ENCODE data around the gene ACO2.
"Not testable (repeated sequence)": the region's sequence is repeated elsewhere in the genome, so short reads cannot be mapped to it uniquely, and the experiment has no call there.

Gene ACO2

DNA sequence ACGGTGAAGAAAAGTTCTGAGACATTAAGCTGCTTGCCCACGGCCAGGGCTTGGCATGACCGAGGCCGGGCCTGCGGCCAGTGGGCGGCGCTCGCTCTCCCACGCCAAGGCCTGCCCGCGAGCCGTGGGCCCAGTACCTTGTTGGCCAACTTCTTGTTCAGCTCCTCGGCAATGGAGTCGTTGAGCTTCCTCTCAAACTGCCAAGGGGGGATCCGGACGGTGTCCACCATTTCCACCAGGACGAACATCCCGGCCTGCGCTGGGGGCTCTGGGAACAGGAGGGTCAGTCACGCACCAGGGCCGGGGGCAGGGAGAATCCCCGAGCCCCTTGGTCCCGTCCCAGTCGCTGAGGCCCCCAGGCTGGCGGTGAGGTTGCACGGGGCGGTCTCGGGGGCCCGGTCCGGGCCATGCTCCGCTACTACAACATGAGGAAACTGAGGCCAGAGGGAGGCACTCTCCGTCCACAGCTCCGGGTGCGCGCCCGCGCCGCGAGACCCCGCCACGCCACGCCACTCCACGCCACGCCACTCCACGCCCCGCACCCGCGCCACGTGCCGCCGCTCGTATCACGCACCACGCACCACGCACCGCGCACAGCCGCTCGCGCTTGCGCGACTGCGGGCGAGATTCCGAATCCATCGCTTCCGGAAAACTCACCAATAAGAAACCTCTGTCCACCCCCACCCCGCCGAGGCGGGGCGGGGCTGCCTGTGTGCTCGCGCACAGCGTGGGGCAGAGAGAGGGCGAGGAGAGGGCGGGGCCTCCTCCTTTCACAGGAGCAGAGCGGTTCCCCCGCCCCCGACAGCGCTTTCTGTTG, 75.1 kb downstream of the ACO2 start, which contains the start of gene POLR3H:
POLR3H (minus strand) TSS at position 617 of the 817 bp plus-strand sequence; CDS start at position 248, 369 bp downstream.
- peak; percentile 99 for DNase-seq

- DNase-seq, result peak; percentile 41
Observed at GRCh38 chr22:41544671-41545476, 76.0 kb downstream of the ACO2 start.

DNA sequence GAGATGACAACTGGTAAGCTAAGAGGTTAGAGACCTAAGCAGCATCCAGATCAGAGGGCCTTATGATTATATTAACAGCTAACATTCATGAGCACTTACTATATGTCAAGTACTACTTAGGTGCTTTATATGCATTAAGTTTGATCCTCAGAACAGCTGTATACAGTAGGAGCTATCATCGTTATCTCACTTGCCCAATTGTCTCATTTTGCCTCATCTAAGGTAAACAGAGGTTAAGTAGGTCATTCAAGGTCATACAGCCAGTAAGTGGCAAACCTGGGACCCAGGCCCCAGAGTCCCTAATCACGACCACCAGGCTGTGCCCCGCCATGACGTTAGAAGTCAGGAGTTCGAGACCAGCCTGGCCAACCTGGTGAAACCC, 79.9 kb downstream of the ACO2 start:
- no peak for DNase-seq

DNA sequence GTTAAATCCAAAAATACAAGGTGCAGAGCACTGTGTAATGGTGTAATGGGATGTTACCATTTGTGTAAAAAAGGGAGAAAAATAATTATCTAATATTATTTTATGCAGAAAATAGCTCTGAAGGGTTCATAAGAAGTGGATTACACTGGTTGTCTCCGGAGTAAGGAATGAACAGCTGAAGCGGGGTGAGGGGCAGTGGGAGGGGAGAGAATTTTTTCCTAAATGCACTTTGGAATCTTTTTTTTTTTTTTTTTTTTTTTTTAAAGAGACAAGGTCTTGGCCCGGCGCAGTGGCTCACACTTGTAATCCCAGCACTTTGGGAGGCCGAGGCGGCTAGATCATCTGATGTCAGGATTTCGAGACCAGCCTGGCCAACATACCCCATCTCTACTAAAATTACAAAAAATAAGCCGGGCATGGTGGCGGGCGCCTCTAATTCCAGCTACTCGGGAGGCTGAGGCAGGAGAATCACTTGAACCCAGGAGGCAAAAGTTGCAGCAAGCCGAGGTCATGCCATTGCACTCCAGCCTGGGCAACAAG, 82.1 kb downstream of the ACO2 start:
- DNase-seq, result no peak

- no peak for DNase-seq
Observed at GRCh38 chr22:41551877-41552582, 83.1 kb downstream of the ACO2 start.

DNA sequence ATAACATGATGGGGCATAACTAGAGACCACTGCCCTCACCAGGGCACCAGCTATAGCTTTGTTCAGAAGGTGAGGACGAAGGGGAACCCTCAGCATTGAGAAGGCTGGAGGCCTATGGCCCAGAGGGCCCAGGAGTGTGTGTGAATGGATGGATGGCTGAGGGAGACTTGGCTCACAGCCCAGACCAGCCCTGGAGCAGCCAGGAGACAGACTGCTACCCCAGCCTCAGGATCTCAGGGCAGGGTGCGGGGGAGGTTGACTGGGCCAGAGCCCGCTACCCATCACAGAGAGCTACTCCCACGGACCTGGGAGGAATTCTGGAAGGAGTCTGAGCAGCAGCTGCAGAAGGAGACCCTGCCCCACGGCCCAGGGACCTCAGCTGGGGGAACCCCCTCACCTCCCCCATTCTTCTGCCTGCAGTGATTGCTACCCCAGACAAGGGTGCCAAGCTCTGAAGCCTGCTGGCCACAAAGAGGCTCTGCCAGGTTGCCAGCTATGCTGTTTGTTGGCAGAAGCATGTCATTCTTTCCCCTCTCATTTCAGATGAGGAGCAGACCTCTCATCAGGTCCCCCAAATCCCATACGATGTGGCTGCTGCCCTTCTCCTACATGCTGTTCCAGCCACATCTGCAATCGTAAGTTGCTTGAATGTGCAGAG, 86.5 kb downstream of the ACO2 start:
- no peak for DNase-seq

GRCh38 chr22:41556561-41556960, 87.6 kb downstream of the ACO2 start:
- no peak for DNase-seq

- DNase-seq, result peak; percentile 34
Observed at GRCh38 chr22:41557401-41558240, 88.7 kb downstream of the ACO2 start.

DNA sequence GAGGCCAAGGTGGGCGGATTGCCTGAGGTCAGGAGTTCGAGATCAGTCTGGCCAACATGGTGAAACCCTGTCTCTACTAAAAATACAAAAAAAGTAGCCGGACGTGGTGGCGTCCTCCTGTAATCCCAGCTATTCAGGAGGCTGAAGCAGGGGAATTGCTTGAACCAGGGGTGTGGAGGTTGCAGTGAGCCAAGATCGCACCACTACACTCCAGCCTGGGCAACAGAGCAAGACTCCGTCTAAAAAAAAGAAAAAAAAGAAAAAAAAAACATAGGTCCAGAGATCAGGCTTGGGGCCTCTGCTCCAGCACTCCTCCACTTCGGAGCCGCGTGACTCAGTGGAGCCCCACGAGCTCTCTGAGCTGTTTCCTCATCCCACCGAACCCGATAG, 89.3 kb downstream of the ACO2 start:
- not testable (repeated sequence) for DNase-seq

DNA sequence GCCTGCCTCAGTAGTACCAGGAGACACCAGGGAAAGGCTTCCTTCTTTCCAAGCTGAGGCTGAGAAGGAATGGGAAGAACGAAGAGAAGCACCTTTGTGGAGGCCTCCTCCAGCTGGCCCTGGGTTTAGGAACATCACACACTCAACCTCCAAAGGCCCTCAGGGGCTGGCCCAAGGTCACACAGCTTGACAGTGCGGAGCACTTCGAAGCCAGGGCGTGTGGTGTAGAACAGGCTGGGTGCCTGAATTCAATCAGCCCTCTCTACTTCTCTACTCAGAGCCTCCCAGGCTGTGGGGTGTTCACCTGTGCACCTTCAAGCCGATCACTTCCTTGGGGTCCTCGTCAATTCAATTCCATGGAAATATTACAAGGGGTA, 91.2 kb downstream of the ACO2 start:
- no peak for DNase-seq

DNA sequence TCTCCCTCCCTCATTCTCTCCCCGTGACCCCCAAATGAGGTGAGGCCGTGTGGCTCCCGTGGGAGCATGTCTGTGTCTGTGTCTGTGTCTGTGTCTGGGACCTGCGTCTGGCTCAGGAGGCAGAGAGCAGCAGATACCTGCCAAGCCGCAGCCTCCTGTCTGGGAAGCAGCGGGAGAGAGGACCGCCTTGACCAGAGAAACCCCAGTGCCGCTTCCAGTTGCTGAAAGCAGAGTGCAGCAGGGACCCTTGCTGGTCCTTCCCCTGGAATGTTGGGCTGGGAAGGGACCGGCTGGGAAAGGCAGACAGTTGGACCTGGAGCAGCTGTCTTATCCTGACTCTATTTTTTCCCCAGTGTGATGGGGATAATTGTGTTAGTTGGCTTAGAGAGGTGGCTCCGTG, 92.4 kb downstream of the ACO2 start:
- DNase-seq, result no peak

DNA sequence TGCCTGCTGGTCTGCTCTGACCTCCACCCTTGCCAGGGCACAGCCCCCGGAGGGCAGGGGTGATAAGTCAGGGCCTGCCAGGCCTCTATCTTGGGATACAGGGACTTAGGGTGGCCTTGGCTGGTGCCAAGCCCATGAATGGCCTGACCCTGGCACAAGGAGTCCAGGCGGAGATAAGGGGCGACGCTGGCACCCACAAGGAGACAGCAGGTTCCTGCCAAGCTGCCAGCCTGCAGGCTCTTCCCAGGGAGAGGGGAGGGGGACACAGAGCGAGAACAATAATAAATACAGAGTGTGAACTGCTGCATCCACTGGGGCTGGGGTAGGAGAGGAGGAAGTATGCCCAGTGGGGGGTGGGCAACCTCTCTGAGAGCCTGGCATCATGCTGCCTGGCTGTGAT, 92.9 kb downstream of the ACO2 start:
- no peak for DNase-seq

- DNase-seq, result no peak
Observed at GRCh38 chr22:41562461-41562860, 93.5 kb downstream of the ACO2 start.

DNA sequence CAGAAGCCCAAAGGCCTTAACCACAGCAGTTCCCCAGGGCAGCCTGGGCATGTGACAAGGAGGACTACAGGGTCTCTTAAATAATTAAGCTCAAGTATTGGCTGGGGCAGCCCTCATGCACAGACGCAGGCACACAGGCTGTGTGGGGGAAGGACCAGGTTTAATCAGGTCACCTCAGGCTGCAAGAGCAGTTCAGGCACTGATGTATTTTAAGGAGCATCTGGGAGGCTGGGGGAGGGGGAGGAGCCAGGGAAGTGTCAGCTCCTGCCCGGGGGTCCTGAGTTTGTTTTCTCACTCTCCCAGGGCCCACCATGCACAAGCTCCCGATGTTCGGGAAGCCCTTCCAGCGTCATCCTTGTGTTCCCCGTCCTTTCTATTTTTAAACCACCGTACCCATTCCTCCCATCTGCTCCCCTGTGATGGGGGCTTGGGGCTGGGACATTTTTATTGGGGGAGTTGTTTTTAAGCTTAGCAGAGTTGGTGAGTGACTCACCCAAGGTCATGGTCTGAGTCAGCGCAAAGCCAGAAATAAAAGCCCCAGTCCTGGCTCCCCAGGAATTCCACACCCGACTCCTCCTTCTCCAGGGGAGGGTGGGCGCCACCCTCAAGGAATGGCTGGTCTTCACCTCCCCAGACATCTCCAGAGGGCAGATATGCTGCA, 94.3 kb downstream of the ACO2 start:
- no peak for DNase-seq

GRCh38 chr22:41564563-41564962, 95.6 kb downstream of the ACO2 start:
- no peak for DNase-seq

GRCh38 chr22:41565403-41566054, 96.6 kb downstream of the ACO2 start:
- peak; percentile 51 for DNase-seq

DNA sequence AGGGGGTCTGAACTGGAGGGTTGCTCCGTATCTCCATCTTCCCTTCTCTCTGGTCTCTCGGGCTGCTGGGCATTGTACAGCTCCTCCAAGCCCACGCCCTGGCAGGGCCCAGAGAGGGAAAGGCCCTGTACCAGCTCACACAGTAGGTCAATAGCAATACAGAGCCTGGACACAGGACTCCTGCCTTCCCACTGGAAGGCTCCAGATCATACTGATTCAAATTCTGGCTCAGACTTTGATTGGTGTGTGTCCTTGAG, 98.5 kb downstream of the ACO2 start:
- DNase-seq, result no peak

DNA sequence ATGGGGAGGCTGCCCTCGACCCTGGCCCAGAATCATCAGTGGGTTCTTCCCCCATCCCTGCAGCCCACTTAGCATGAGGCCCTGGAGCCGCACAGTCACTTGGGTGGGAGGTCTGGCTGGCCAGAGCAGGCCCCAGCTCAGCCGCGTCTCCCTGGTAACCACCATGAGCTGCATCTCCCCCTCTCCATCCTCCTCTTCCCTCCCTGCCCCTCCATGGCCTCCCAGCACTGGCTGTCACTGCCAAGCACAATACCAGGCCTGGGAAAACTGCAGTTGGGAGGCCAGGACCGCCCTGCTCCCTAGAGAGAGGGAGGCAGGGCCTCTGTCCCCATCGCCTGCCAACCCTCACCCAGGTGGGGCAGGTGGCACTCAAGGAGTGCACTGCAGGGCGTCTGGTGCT, 99.9 kb downstream of the ACO2 start:
- no peak for DNase-seq

DNA sequence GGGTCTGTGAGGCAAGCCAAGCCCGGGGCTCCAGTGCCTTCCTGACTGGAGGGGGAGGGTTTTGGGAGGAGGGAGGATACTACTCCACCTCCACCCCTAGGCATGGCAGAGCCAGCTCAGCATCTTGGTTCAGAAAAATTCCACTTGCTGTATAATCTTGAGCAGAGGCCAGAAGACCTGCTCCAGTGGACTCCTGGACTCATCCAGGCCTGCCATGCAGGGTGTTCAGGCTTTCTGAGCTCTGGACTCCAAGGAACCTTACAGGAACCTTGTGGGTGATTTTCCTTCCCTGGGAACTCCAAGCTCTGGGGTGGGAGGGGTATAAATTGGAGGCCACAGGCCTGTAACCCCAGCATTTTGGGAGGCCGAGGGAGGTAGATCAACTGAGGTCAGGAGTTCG, 101.3 kb downstream of the ACO2 start:
- no peak for DNase-seq

DNA sequence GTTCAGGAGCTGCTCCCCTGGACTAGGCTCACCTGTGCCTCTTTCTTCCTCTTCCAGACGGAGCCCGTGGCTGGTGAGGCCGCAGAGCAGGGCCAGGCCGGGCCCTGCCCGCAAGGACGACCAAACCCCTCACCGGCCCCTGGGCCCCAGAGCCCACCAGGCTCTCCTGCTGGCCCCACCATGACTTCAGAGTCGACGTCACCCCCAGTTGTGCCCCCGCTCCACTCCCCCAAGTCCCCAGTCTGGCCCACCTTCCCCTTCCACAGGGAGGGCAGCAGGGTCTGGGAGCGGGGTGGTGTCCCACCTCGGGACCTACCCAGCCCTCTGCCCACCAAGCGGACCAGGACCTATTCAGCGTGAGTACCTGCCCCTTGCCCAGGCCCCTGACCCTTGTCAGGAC, 102.9 kb downstream of the ACO2 start:
- DNase-seq, result no peak

GRCh38 chr22:41572305-41572704, 103.4 kb downstream of the ACO2 start:
- DNase-seq, result not testable (repeated sequence)

Measured in activated CD4-positive, alpha-beta T cell treated with anti-CD3 and anti-CD28 coated beads for 48 hours (primary cell).